ENCODE measurements around the gene NQO1.

Gene NQO1

DNA sequence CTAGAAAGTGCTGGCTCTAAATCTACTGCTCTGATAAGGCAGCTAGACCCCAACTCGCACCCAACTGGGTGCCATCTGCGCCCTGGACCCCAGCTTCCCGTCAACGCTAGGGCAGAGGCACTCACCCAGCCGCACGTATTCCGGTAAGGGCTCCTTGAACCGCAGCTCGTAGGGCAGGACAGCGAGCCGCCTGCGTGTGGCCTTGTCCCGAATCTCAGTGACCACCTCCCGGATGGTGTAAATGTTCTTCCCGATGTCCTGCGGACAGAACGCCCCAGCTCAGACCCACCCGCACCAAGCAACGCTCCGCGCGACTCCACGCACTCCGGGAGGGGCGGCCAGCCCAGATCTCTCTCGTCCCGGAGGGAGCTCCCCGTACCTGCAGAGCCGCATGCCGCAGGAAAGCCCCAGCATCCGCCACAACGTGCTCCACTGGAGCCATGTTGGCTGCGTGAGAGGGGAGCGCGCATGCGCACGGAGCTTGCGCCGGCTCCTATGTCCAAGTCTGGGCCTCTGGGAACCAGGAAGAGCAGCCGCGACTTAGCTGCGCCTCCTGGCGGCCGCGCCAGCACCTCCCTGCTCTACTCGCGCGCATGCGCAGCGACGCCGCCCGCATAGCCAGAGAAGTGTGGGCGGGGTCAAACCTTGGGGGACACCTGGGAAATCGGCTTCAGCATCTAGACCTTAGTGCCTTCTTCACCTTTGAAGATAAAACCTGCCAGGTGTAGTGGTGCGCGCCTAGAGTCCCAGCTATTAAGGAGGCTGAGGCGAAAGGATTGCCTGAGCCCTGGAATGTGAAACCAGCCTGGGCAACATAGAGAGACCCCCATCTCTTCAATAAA is 28.3 kb upstream of the NQO1 start, which contains the start of gene NOB1:
TSS of gene NOB1 (minus strand) at position 458 of the 842 bp plus-strand sequence. CDS start at position 442, 16 bp downstream.
- Histone ChIP-seq H3K9me2 (replicated peaks; ENCODE audit: control insufficient read depth, low read length) (no peaks in the 10 kb centered on the region), H3K27ac (ENCODE audit: low read depth, low read length) (peak within 1 kb of the TSS; percentile 39), H3K36me3 (ENCODE audit: control insufficient read depth, low read length) (peaks cover 43% of the 10 kb centered on the region), H3K4me2 (ENCODE audit: low read length) (peak within 1 kb of the TSS; percentile 76), H3K9me3 (ENCODE audit: control insufficient read depth, insufficient read depth, low read length) (no peaks in the 10 kb centered on the region), H3F3A (ENCODE audit: control insufficient read depth, insufficient read depth) (no peaks in the 10 kb centered on the region), H3K4me3 (ENCODE audit: low read length) (peak within 1 kb of the TSS; percentile 87), H3K79me2 (ENCODE audit: control insufficient read depth, low read length) (peaks cover 48% of the 10 kb centered on the region), H3K27me3 (ENCODE audit: control insufficient read depth, low read length) (no peaks in the 10 kb centered on the region), H4K20me1 (ENCODE audit: control insufficient read depth, insufficient read depth, low read depth, low read length) (0 out of 2 replicates have a peak, but pooled peaks cover 5% of the 10 kb centered on the region), H3K4me1 (ENCODE audit: control insufficient read depth, low read length) (peaks cover 20% of the 10 kb centered on the region)
- TF ChIP-seq EZH2phosphoT487 (IDR thresholded peaks at IDR 0.05; ENCODE audit: borderline replicate concordance, low read length): no peak
- TF ChIP-seq, protein P1, sequence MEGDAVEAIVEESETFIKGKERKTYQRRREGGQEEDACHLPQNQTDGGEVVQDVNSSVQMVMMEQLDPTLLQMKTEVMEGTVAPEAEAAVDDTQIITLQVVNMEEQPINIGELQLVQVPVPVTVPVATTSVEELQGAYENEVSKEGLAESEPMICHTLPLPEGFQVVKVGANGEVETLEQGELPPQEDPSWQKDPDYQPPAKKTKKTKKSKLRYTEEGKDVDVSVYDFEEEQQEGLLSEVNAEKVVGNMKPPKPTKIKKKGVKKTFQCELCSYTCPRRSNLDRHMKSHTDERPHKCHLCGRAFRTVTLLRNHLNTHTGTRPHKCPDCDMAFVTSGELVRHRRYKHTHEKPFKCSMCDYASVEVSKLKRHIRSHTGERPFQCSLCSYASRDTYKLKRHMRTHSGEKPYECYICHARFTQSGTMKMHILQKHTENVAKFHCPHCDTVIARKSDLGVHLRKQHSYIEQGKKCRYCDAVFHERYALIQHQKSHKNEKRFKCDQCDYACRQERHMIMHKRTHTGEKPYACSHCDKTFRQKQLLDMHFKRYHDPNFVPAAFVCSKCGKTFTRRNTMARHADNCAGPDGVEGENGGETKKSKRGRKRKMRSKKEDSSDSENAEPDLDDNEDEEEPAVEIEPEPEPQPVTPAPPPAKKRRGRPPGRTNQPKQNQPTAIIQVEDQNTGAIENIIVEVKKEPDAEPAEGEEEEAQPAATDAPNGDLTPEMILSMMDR (IDR thresholded peaks at IDR 0.05; ENCODE audit: low read depth, low read length, poor library complexity, severe bottlenecking): peak; percentile 90

DNA sequence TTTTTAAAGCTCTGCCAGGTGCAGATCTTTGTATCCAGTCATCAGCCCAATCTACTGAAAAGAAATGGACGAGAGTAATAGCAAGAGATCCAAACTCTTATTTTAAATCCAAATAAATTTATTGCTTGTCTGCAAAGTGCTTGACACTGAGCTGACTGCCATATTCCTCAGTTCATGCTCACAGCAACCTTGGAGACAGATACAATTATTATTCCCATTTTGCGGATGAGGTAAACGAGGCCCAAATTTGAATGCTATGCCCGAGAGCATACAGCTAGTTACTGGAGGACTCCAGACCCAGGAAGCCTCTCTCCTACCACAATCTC is 27.7 kb upstream of the NQO1 start:
- no peaks in the 10 kb centered on the region for H3K9me3 ChIP-seq (ENCODE audit: control insufficient read depth, insufficient read depth, low read length)
- peaks cover 49% of the 10 kb centered on the region for H3K36me3 ChIP-seq (ENCODE audit: control insufficient read depth, low read length)
- H3K79me2 ChIP-seq (ENCODE audit: control insufficient read depth, low read length): peaks cover 48% of the 10 kb centered on the region
- peak overlapping the region; percentile 87 for H3K4me3 ChIP-seq (ENCODE audit: low read length)
- H3F3A ChIP-seq (ENCODE audit: control insufficient read depth, insufficient read depth): no peaks in the 10 kb centered on the region
- 0 out of 2 replicates have a peak, but pooled peaks cover 5% of the 10 kb centered on the region for H4K20me1 ChIP-seq (ENCODE audit: control insufficient read depth, insufficient read depth, low read depth, low read length)
- H3K27ac ChIP-seq (ENCODE audit: low read depth, low read length): peak overlapping the region; percentile 39
- no peaks in the 10 kb centered on the region for H3K27me3 ChIP-seq (ENCODE audit: control insufficient read depth, low read length)
- H3K9me2 ChIP-seq (replicated peaks; ENCODE audit: control insufficient read depth, low read length): no peaks in the 10 kb centered on the region
- H3K4me2 ChIP-seq (ENCODE audit: low read length): peak overlapping the region; percentile 76
- TF ChIP-seq, protein P1 (IDR thresholded peaks at IDR 0.05; ENCODE audit: low read depth, low read length, poor library complexity, severe bottlenecking): no peak
- no peak for TF ChIP-seq EZH2phosphoT487 (IDR thresholded peaks at IDR 0.05; ENCODE audit: borderline replicate concordance, low read length)
- peaks cover 20% of the 10 kb centered on the region for H3K4me1 ChIP-seq (ENCODE audit: control insufficient read depth, low read length)

DNA sequence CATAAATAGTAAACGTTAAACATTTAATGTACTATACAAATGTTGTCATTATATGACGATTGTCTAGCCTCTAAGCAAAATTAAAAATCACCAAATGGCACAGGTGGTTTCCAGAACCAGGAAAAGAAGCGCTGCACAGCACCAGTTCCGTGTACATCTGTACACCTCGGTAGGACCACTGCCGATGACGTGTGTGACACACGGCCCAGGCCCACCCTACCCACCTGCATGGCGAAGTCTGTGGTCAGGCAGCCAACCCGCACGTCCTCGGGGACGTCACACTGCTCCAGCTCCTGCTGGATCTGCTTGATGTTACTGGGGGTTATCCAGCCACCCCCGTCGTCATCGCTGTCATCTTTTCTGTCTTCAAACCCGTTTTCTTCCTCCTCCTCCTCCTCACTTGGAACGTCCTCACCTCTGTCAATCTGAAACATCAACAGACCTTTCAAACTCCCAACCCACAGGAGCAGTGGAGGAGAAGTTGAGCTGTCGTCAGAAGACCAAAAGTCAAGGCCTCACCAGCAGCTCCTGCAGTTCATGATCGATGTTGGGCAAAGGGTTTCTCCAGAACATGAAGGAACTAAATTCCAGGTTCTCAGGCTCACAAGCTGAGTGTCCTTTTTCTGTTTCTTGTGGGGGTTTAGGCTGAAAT is 22.5 kb upstream of the NQO1 start:
- 0 out of 2 replicates have a peak, but pooled peaks cover 5% of the 10 kb centered on the region for H4K20me1 ChIP-seq (ENCODE audit: control insufficient read depth, insufficient read depth, low read depth, low read length)
- H3K4me1 ChIP-seq (ENCODE audit: control insufficient read depth, low read length): peaks cover 14% of the 10 kb centered on the region
- H3K4me2 ChIP-seq (ENCODE audit: low read length): no peak overlapping the region
- TF ChIP-seq, protein P1 (IDR thresholded peaks at IDR 0.05; ENCODE audit: low read depth, low read length, poor library complexity, severe bottlenecking): no peak
- TF ChIP-seq EZH2phosphoT487 (IDR thresholded peaks at IDR 0.05; ENCODE audit: borderline replicate concordance, low read length): no peak
- peaks cover 60% of the 10 kb centered on the region for H3K79me2 ChIP-seq (ENCODE audit: control insufficient read depth, low read length)
- H3K36me3 ChIP-seq (ENCODE audit: control insufficient read depth, low read length): peaks cover 92% of the 10 kb centered on the region
- H3K27me3 ChIP-seq (ENCODE audit: control insufficient read depth, low read length): no peaks in the 10 kb centered on the region
- no peaks in the 10 kb centered on the region for H3F3A ChIP-seq (ENCODE audit: control insufficient read depth, insufficient read depth)
- no peak overlapping the region for H3K4me3 ChIP-seq (ENCODE audit: low read length)
- no peaks in the 10 kb centered on the region for H3K9me2 ChIP-seq (replicated peaks; ENCODE audit: control insufficient read depth, low read length)
- no peaks in the 10 kb centered on the region for H3K9me3 ChIP-seq (ENCODE audit: control insufficient read depth, insufficient read depth, low read length)
- no peak overlapping the region for H3K27ac ChIP-seq (ENCODE audit: low read depth, low read length)
